Esophagus muscularis mucosa (tissue), 4 donors: ENCODE results near the gene PLA1A. TPM values are rescaled to one million over a fixed set of nuclear protein-coding genes. Genes with fewer than 3 reads are reported as not detected.
A peak's percentile ranks its signal among the peaks of the same experiment; 100 is the strongest.

Experiments
- DNase-seq: peaks from one replicate; pipeline ENCODE4 v3.0.0-alpha.2; 2017; ENCODE audit errors: extremely low spot score
- H3K27ac ChIP-seq, 4 donors: fragments of 200-600 bp; sonication (generic); replicated peaks in 1 of 4; 1 replicate in 3 of 4; 2 replicates in 1 of 4; pipeline ENCODE4 v1.5.1; 2016 to 2019; ENCODE audit warnings: mild to moderate bottlenecking in 1 of 4
- H3K27me3 ChIP-seq, 4 donors: fragments of 200-600 bp; sonication (generic); one replicate each; pipeline versions ENCODE4 v1.5.1 to v1.6.0; 2016 to 2019
- H3K36me3 ChIP-seq, 4 donors: fragments of 200-600 bp; sonication (generic); one replicate each; pipeline ENCODE4 v1.5.1; 2016 to 2019
- H3K4me1 ChIP-seq, 4 donors: fragments of 200-600 bp; sonication (generic); one replicate each; pipeline ENCODE4 v1.5.1; 2016 to 2019
- H3K4me3 ChIP-seq, 4 donors: fragments of 200-600 bp; sonication (generic); 1 replicate in 2 of 4; 2 replicates in 2 of 4; pipeline ENCODE4 v1.5.1; 2016 to 2019; ENCODE audit warnings: mild to moderate bottlenecking in 4 of 4, moderate library complexity in 1 of 4
- H3K9me3 ChIP-seq, 4 donors: fragments of 200-600 bp; sonication (generic); 1 replicate in 3 of 4; 2 replicates in 1 of 4; pipeline ENCODE4 v1.5.1; 2016 to 2019
- EP300 ChIP-seq: sonication (generic); formaldehyde crosslinking; IDR thresholded peaks from one replicate; pipeline ENCODE4 v1.6.1; 2017; ENCODE audit warnings: antibody characterized with exemption
- POLR2A ChIP-seq: fragments of 450-650 bp; IDR thresholded peaks from one replicate; pipeline ENCODE4 v1.6.1; 2017; ENCODE audit warnings: antibody characterized with exemption, moderate library complexity, mild to moderate bottlenecking, low read depth
- POLR2AphosphoS5 ChIP-seq, 2 donors: sonication (generic); formaldehyde crosslinking; IDR thresholded peaks; one replicate each; pipeline ENCODE4 v1.6.1; 2017; ENCODE audit warnings: antibody characterized with exemption in 2 of 2
- WGBS: methylation state at CpG from one replicate; pipeline ENCODE4 v1.1.5; 2018; 5-methylcytosine and 5-hydroxymethylcytosine counted together
- intact Hi-C: fragments of 100-400 bp; cut with DNase I; formaldehyde crosslinking; loops from one replicate; pipeline ENCODE4 v1.15.1; 2023
- total RNA-seq, 4 donors: library from RNA; depleted of rRNA; stranded (reverse); fragments of >200 nt; gene quantifications; one replicate each; pipeline versions ENCODE4 v1.1.0 to v1.2.1, GENCODE V29; 2016
- TF ChIP-seq, protein P1 (sequence below), 3 experiments: fragments of 200-600 bp in 2 of 3; fragments of 450-650 bp in 1 of 3; sonication (generic) in 2 of 3; IDR thresholded peaks; one replicate each; pipeline ENCODE4 v1.5.1; 2017 to 2019; ENCODE audit warnings: antibody characterized with exemption in 3 of 3, mild to moderate bottlenecking in 2 of 3, moderate library complexity in 1 of 3

PLA1A gene
- total RNA-seq, 4 donors from 2014 or later: 1.5 to 2.9 (median 2.0) TPM

DNA sequence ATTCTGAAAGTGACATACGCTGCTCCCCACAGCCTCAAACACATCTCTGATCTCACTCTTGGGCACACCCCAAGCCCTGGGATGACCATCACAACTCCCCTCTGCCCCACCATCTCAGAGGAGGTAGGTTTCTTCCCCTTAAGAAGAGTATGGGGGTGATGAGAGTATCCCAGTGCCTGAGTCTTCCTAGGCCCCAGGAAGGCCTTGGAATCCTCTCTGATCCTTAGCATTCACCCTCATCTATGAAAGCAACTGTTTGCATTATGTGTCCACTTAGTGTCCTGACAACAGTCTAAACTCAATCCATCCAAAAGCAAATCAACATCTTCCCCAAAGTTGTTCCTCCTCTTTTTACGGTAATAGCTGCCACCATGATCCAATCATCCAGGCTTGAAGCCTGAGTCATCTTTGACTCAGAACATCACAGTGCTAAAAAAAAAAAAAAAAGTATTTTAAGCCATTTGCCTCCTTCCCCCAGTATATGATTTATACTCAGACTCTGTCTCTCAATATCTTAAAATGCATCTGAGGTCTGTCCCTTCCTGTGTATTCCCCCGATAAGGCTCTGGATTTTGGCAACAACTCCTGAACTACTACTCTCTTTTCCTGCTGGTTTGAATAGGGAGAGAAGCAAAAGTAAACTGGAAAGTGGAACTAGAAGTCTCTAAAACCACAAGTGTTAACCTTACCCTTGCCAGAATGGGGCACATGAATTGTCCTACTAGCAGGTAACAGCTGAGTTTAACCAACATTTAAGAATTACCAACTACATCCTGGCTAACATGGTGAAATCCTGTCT lies 40.2 kb downstream of the PLA1A start:
- 46% methylated on average over 3 of the region's 3 CpGs for whole genome bisulfite sequencing
- Histone ChIP-seq H3K27me3 (no peaks in the 10 kb centered on the region), H3K9me3 (no peaks in the 10 kb centered on the region), H3K27ac (peak overlapping the region; percentile 52 to 80 (median 72)), H3K36me3 (peaks cover 8 to 24% (median 20%) of the 10 kb centered on the region in 4 donors), H3K4me1 (peaks cover 17 to 39% (median 25%) of the 10 kb centered on the region in 4 donors), H3K4me3 (no peak overlapping the region)
- intact Hi-C loops: no loop called here
- TF ChIP-seq EP300 (no peak), POLR2AphosphoS5 (IDR thresholded peaks at IDR 0.05) (peak in 1 of 2 donors; percentile 55)
- DNase-seq: no peak

DNA sequence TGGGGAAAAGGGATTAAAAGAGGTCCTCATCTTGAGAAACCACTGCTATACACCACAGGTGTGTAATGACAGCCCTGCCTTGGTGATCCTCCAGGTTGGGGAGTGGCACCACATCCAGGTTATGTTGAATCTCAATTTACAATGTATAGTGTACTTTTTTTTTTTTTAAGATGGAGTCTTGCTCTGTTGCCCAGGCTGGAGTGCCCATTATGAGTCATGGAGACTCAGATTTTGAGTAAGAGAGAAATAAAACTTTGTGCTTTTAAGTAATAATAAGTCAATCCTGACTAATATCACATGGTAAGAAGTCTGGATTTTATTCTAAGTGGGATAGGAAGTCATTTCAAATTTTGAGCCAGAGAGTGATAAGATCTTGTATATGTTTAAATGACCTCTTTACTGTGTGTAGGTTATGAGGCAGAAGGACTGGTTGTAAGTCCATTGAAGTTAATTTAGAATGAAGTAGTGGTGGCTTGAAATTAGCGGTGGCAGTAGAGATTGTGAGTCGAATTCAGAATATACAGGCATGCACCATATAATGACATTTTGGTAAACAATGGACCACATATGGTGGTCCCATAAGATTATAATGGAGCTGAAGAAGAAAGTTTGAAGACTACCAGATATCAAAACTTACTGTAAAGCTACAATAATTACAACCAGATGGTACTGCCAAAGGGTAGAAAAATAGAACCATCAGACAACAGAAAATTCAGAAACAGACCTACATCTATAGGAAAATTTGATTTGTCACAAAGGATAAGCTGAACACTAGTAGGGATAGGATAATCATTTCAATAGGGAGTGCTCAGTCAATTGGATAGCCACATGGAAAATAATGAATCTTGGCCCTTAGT lies 42.0 kb downstream of the PLA1A start:
- intact Hi-C loops: no loop called here
- no peak for DNase-seq
- peak overlapping the region in 3 of 4 donors; percentile 52 to 80 (median 72) for H3K27ac ChIP-seq
- WGBS: 76% methylated on average over 2 of the region's 2 CpGs
- no peak overlapping the region for H3K4me3 ChIP-seq
- no peaks in the 10 kb centered on the region for H3K27me3 ChIP-seq
- H3K36me3 ChIP-seq: peaks cover 14 to 41% (median 30%) of the 10 kb centered on the region in 4 donors
- peaks cover 17 to 53% (median 32%) of the 10 kb centered on the region in 4 donors for H3K4me1 ChIP-seq
- TF ChIP-seq EP300: no peak
- TF ChIP-seq POLR2A: no peak
- TF ChIP-seq, protein P1, sequence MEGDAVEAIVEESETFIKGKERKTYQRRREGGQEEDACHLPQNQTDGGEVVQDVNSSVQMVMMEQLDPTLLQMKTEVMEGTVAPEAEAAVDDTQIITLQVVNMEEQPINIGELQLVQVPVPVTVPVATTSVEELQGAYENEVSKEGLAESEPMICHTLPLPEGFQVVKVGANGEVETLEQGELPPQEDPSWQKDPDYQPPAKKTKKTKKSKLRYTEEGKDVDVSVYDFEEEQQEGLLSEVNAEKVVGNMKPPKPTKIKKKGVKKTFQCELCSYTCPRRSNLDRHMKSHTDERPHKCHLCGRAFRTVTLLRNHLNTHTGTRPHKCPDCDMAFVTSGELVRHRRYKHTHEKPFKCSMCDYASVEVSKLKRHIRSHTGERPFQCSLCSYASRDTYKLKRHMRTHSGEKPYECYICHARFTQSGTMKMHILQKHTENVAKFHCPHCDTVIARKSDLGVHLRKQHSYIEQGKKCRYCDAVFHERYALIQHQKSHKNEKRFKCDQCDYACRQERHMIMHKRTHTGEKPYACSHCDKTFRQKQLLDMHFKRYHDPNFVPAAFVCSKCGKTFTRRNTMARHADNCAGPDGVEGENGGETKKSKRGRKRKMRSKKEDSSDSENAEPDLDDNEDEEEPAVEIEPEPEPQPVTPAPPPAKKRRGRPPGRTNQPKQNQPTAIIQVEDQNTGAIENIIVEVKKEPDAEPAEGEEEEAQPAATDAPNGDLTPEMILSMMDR (IDR thresholded peaks at IDR 0.05): no peak
- TF ChIP-seq POLR2AphosphoS5 (IDR thresholded peaks at IDR 0.05): no peak
- H3K9me3 ChIP-seq: no peaks in the 10 kb centered on the region

DNA sequence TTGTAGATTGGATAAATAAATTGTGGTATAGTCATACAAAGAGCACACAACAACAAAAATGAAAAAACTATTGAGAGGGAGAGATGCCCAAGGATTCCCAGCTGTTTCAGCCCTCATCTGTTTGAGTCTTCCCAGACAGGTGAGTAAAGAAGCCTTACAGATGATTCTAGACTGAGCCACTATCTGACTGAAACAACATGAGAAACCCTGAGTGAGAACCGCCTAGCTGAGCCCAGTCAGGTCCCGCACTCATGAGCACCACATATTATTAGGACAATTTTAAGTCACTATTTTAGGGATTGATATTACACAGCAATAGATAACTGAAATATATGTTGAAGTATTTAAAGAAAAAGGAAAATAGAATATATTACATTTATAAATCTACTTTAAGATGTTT lies 43.7 kb downstream of the PLA1A start:
- Histone ChIP-seq H3K36me3 (peaks cover 14 to 53% (median 38%) of the 10 kb centered on the region in 4 donors), H3K27ac (no peak overlapping the region), H3K27me3 (no peaks in the 10 kb centered on the region), H3K4me1 (peaks cover 17 to 45% (median 32%) of the 10 kb centered on the region in 4 donors), H3K4me3 (no peak overlapping the region), H3K9me3 (no peaks in the 10 kb centered on the region)
- WGBS: 92% methylated on average over 2 of the region's 2 CpGs
- DNase-seq: no peak
- TF ChIP-seq EP300 (no peak), POLR2A (no peak), POLR2AphosphoS5 (IDR thresholded peaks at IDR 0.05) (no peak)
- TF ChIP-seq, protein P1 (IDR thresholded peaks at IDR 0.05): no peak
- intact Hi-C loops: no loop called here

DNA sequence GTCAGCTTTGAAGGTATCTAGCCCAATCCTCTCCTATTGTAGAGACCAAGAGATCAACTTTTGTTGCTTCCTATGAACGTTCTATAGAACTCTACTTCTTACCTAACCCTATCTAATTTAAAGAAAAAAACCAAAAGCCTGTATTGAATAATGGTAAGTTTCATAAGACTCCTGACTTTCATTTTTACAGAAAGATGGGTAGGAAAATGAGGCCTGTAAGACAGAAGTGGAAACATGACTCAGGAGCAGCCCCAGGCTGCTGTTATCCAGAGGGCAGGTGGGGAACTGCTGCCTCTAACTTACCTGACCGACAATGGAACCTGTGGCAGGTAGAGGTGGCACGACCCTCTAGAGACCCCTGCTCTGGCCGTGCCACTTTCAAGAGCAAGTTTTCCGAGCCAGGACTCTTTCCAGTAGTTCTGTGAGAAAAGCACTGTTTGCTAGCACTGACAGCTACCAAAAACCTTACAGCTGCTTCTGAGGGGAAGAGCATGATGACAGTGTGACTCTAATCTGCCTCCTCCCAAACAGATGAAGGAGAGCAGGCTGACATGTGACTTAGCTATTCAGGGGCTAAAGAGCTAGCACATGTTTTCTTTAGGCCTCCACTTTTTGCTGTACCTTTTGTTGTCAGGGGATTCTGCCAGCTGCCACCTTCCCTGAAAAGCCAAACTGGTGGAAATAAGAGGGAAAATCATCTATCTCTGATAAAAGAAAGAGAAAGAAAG lies 45.2 kb downstream of the PLA1A start:
- no peak overlapping the region for H3K4me3 ChIP-seq
- H3K4me1 ChIP-seq: peaks cover 22 to 46% (median 34%) of the 10 kb centered on the region in 4 donors
- no peaks in the 10 kb centered on the region for H3K9me3 ChIP-seq
- DNase-seq: no peak
- H3K27me3 ChIP-seq: no peaks in the 10 kb centered on the region
- TF ChIP-seq POLR2AphosphoS5 (IDR thresholded peaks at IDR 0.05) (no peak), POLR2A (no peak), EP300 (no peak)
- TF ChIP-seq, protein P1 (IDR thresholded peaks at IDR 0.05): no peak
- H3K27ac ChIP-seq: peak overlapping the region in 2 of 4 donors; percentile 6 to 35
- WGBS: 43% methylated on average over 4 of the region's 5 CpGs
- intact Hi-C loops: no loop called here
- H3K36me3 ChIP-seq: peaks cover 14 to 66% (median 51%) of the 10 kb centered on the region in 4 donors
